ENCODE measurements around the gene THBS3. TPM values are rescaled to one million over a fixed set of nuclear protein-coding genes. Genes with fewer than 3 reads are reported as not detected.
A peak's percentile ranks its signal among the peaks of the same experiment; 100 is the strongest.

The THBS3 gene
- total and polyA plus RNA-seq, 2 of the 13 experiments (the other 11 are each of a cell fraction or from before 2014, with no cell fraction given), result 0.86 to 3.6 TPM

GRCh38 chr1:155250633-155251449 is 43.1 kb upstream of the THBS3 start (continued):
- TF ChIP-seq ARID5B (CRISPR knock-in tag; IDR thresholded peaks at IDR 0.05) (peak; percentile 7; the same call in 1 of the 2 replicates), ZNF362 (CRISPR knock-in tag; IDR thresholded peaks at IDR 0.05; ENCODE audit: borderline replicate concordance) (peak; percentile 56; the same call in 1 of the 2 replicates), RAD51 (IDR thresholded peaks at IDR 0.05; ENCODE audit: borderline replicate concordance) (no peak), KDM5A (IDR thresholded peaks at IDR 0.05; ENCODE audit: borderline replicate concordance, low read length) (no peak), ZNF749 (CRISPR knock-in tag; IDR thresholded peaks at IDR 0.05; ENCODE audit: borderline replicate concordance) (no peak), ZNF17 (CRISPR knock-in tag; IDR thresholded peaks at IDR 0.05) (no peak), STAT5B (CRISPR knock-in tag; IDR thresholded peaks at IDR 0.05) (no peak), ELK4 (CRISPR knock-in tag; IDR thresholded peaks at IDR 0.05; ENCODE audit: borderline replicate concordance) (no peak), ZNF605 (CRISPR knock-in tag; IDR thresholded peaks at IDR 0.05) (no peak), NR2F1 (CRISPR knock-in tag; IDR thresholded peaks at IDR 0.05) (peak; percentile 31 to 56; a peak in 1 of 4 replicates), GATAD1 (CRISPR knock-in tag; IDR thresholded peaks at IDR 0.05) (peak; percentile 73), ZNF234 (CRISPR knock-in tag; conservative IDR thresholded peaks at IDR 0.05) (no peak), YEATS4 (CRISPR knock-in tag; IDR thresholded peaks at IDR 0.05; ENCODE audit: borderline replicate concordance) (peak; percentile 56; the same call in 1 of the 2 replicates), TBX2 (CRISPR knock-in tag; IDR thresholded peaks at IDR 0.05; ENCODE audit: borderline replicate concordance) (peak; percentile 41; the same call in 1 of the 2 replicates), ZNF331 (CRISPR knock-in tag; IDR thresholded peaks at IDR 0.05) (peak; percentile 41; the same call in 1 of the 2 replicates), HOXA3 (CRISPR knock-in tag; IDR thresholded peaks at IDR 0.05) (peak; percentile 79), RAD21 (CRISPR knock-in tag; IDR thresholded peaks at IDR 0.05) (peak; percentile 97), ZNF160 (CRISPR knock-in tag; IDR thresholded peaks at IDR 0.05) (peak; percentile 23; the same call in 1 of the 2 replicates)
